Right kidney (tissue), 1 donor: ENCODE measurements around the gene POLR3B.
A peak's percentile ranks its signal among the peaks of the same experiment; 100 is the strongest.
"Not testable (repeated sequence)": the region's sequence is repeated elsewhere in the genome, so short reads cannot be mapped to it uniquely, and the experiment has no call there.

Experiments
- DNase-seq: peaks from one replicate; pipeline ENCODE4 v3.0.0-alpha.2; 2016

Gene POLR3B

DNA sequence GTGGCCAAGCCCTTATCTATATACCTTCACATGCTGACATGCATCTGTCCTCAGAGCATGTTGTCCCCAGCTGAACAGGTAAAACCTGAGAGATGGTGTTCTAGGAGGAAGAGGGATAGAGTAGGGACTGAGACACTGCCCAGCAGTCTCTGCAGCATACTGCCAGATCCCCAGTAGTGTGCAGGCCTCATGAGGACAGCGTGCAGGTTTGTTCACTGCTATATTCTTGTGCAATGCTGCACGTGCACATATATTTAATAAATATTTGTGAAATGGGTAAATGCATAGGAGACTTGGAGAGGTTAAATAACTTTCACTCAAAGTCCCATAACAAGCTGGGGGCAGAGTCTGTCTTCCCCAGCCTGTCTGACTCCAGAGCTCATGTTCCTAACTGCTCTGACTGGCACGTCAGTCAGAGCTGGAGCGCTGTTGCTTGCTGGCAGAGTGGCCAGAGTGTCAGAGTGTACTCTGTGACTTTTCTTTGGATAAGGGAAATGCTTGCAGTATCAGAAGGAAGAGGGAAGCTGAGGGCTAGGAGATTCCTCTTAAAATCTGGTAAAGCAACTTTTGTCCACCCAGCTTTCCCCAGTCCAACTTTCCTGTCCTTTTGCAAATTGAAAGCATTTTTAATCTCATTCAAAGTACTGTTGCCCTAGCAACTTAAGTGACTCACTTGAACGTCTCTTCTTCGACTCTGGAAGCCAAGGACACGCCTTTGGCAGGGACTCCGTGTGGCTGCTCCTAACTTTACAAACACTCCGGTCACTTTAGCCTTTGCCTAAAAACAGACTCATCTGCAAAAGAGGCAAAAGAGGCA lies 14.9 kb upstream of the POLR3B start:
- DNase-seq, result no peak

DNA sequence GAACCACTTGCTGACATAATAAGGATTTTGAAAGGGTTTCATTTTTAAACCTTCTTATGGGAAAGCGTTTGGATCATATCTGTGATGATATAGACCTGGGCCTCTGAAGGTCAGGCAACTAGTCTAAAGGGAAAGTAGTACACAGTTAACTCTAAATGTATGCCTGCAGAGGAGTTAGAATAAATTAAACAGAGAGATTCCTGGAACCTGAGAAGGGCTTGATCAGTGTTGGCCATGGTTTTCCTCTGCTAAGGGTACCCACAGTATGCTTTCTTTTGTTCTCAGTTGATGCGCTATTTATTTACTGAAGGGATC lies 14.4 kb upstream of the POLR3B start:
- DNase-seq, result no peak

DNA sequence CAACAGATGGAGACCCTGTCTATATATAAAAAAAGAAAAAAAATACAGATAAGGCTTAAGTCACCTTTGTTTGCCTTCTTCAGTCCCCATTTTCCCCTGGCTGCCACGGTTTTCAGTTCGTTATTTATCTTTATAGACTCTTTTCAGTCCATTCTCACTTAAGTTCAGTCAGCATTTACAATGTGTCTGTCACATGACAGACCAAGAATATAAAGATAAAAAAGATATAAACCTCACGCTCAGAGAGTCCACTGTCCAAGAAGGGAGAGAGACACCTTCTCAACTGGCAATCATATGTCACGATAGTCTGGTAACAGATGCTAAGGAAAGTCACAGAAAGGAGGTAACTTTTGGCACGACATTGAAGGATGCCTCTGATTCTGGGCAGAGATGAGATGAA lies 13.4 kb upstream of the POLR3B start:
- no peak for DNase-seq

DNA sequence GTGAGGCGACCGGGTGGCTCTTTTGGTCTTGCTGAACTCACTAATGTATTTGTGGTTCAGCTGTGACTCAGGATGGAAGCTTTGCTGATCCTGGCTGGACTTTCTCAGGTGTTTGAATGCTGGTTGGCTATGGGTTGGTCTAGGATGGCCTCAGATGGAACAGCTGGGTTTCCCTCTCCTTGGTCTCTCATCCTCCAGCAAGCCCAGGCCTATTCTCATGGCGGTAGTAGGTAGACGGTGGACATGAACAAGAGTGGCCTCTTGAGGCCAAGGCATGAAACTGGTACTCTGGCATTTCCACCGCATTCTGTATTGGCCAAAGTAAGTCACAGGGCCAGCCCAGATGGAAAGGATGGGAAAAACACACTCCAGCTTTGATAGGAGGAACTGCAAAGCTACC lies 11.8 kb upstream of the POLR3B start:
- DNase-seq, result peak; percentile 12

DNA sequence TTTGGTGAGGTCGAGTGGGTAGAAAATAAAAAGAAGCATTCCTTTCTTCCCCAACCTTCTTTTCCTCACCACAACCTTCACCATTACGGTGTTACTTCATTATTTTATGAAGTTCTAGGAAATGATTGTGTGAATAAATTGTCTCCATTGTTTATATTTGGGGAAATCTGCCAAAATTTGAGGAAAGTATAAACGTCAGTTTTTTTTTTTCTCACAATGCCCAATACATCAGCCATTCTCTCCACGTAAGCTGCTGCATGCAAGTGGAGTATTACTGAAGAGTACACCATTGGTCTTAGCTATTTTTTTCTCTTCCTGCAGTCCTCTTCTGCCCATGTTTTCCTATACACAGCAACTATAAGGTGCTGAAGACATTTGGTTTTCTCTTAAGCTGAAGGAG lies 9.1 kb upstream of the POLR3B start:
- DNase-seq, result no peak

DNA sequence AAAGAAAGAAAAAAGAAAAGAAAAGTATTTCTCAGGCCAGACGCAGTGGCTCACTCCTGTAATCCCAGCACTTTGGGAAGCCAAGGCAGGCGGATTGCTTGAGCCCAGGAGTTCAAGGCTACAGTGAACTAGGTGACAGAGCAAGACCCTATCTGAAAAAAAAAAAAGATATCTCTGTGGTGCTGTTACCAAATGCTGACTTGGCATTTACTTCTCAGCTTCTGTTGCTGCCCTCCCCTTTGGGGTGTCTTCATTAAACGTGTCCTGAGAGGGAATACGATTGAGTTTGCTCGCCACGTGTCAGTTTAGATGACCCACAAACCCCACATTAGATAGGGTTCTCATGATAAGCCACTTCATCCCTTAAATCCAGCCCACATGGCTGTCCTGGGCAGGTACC lies 4.4 kb upstream of the POLR3B start:
- no peak for DNase-seq

DNA sequence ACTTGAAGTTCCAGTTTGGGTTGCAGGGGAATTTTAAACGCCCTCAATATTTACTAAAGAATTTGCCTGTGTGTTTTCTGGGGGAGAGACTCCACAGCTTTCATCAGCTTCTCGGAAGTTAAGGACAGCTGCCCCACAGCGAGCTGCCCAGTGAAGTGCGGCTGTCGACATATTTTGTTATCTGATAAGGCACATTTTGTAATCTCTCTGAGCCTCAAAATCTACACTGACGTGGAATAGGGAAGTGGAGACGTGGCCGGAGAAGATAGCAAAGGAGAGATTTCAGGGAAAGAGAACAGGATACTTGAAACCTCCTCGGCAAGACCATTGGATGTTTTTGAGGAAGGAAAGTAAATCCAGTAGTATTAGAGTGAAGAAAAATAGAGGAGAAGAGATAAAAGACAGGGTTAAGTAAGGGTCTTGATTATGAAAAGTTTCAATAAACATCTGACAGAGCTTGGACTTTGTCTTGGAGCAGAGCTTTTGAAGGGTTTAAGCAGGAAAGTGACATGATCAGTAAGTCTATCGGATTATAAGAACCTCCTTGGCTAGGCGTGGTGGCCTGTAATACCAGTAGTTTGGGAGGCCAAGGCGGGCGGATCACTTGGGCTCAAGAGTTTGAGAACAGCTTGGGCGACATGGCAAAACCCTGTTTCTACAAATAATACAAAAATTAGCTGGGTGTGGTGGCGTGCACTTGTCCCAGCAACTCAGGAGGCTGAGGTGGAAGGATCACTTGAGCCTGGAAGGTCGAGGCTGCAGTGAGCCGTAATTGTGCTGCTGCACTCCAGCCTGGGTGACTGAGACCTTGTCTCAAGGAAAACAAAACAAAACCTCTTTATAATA lies 1.1 kb downstream of the POLR3B start:
- no peak for DNase-seq

DNA sequence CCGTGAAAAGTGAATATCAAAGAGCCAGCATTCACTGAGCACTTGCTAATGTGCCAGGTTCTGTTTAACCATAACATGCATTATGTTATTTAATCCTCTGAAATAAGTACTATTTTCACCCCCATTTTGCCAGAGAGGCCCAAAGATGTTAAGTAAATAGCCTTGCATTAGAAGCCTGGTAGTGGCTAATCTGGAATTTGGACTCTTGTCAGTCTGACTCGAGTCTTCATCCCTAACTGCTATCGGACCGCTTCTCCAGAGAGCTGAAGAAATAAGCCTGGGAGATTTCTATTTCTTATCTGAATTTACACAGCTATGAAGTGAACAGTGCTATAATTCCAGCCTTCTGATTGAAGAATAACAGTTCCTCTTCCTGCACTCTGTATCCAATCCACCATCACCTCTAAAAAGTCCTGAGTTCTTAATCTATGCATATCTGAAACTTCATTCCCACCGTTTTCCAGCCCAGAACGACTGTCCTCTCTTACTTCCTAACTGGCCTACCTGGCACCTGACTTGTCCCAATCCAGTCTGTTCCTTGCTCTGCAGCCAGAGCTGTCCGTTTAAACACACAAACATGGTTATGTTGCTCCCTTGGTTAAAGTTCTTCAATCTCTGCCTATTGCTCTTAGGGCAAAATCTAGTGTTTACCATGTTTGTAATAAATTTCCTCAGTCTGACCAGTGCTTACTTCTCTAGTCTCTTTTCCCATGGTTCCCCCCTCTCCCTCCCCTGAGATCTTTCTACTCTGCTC lies 2.3 kb downstream of the POLR3B start:
- DNase-seq, result no peak

DNA sequence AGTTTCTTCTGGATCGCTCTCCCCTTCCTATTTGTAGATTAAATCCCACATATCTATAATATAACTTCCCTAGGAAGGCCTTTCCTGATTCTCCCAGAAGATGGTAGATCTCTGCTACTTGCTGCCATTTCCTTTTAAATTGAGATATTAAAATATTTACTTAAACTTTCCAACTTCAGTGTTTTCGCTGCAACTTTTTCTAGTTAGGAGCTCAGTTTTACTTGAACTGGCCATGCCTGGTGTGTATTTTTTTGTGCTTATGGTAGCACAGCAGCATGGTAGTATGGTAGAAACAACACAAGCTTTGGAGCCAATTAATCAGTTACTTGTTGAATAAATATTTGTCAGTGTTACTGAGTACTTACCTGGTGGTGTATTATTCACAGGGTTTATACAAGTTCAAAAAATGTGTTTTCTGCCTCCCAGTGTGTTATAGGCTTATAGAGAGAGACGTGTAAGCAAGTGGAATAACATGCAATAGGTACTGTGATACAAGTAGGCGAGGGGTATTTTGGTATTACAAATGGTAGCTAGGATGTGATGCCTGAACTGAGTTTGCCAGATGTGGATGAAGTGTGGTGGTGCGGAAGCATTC lies 2.9 kb downstream of the POLR3B start:
- no peak for DNase-seq

DNA sequence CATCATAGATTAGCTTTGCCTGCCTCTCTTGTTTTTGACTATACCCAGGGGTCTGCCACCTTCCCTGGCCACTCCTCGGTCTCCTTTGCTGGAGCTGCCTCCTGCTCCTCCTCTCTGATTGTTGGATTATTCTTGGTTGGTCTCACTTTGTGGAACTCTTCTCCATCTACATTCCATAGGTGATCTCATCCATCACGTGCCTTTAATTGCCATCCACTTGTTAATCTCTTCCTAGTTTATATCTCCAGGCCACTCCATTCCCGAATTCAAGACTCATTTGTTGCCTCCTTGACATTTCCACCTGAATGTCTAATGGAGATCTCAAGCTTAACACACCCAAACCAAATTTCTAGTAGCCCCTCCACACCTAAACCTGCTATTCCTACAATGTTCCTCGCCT lies 5.4 kb downstream of the POLR3B start:
- DNase-seq, result no peak

DNA sequence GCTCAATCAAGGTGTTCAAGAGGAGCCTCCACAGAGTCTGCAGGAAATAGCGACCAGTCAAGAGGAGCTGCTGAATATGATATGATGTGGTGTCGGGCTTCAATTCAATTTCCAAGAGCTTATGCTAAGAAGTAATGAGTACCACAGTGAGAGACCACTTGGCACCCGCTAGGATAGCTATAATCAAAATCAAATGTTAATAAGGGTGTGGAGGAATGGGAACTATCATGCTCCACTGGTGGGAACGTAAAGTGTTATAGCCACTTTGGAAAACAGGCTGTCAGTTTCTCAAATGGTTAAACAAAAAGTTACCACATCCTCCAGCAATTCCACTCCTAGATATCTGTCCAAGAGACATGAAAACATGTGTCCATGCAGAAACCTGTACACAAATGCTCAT lies 6.7 kb downstream of the POLR3B start:
- no peak for DNase-seq

DNA sequence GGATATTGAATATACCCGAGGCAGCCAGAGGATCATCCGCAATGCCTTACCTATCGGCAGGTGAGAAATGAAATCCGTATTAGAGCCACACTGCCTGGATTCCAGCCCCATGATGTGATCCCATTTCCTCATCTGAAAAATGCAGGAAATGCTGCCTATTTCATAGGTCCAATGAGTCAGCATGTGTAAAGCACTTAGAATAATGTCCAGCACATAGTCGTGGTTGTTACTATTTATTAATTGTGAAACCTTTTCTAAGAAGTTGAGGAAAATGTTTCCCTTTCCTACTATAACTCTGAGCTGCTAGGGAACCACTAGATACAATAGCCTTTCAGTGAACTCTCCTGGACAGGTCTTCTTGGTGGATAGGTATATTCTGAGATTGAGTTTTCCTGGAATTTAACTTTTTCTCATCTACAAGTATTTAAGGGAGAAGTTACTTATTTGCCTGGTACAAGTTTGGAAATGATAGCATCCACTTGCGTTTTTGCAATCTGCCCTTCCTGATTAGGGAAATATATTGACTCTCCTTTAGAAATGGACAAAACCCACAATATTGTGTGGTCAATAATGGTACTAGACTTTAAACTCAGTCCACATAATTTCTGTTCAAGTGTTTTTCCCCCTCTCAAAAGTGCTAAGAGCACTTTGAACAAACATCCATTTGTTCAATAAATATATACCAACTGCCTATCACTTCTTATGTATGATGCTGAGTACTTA lies 12.2 kb downstream of the POLR3B start:
- DNase-seq, result no peak

DNA sequence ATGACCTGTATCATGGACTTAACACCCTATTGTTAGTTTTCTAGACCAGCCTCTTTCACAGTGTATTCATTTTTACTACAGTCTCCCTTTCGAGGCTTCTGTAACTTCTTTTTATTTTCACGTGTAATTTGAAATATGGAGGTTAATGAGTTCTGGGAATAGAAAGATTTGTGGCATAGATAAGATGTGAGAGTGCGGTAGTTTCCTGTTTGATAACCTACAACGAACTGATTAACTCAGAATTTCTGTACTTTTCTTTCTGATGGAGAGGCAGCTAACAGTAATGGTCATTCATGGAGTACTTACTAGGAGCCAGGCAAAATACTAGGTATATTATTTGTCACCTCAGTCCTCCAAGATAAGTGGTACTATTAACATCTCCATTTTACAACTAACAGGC lies 21.2 kb downstream of the POLR3B start:
- no peak for DNase-seq

DNA sequence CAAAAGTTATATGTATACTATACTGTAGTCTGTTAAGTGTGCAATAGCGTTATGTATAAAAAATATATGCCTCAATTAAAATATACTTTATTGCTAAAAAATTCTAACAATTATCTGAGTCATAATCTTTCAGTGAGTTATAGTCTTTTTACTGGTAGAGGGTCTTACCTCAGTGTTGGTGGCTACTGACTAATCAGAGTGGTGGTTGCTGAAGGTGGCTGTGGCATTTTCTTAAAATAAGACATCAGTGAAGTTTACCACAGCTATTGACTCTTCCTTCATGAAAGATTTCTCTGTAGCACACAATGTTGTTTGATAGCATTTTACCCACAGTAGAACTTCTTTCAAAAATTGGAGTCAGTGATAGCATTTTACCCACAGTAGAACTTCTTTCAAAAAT lies 23.4 kb downstream of the POLR3B start:
- no peak for DNase-seq

DNA sequence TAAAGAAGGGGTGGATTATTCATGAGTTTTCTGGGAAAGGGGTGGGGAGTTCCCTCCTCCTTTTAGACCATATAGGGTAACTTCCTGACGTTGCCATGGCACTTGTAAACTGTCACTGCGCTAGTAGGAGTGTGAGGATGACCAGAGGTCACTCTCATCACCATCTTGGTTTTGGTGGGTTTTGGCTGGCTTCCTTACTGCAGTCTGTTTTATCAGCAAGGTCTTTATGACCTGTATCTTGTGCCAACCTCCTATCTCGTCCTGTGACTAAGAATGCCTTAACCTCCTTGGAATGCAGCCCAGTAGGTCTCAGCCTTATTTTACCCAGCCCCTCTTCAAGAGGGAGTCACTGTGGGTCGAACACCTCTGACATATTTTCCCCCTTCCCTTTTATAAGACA lies 24.3 kb downstream of the POLR3B start:
- not testable (repeated sequence) for DNase-seq

DNA sequence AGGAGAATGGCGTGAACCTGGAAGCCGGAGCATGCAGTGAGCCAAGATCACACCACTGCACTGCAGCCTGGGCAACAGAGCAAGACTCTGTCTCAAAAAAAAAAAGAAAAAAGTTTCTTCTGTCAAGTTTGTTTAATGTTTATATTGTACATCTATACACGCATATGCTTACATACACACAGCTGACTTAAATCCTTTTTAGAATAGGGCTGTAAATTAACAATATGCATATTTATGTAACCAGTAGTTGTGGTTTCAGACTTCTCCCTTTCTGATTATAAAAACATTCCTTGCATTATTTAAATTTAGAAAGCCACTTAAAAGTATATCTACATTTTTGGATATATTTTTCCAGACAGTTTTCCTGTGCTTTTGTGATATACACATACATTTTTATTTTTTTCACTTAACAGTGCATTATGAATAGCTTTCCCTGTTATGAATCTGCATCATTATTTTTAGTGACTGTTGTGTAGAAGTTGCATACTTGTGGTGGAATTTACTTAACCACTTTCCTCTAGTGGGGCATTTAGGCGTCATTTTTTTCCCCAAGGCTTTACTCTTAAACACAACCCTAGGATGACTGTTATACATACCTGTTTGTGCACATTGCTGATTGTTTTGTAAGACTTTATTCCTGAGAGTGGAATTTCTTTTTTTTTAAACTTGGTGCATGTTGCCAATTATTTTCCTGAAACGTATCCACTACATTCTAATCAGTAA lies 29.4 kb downstream of the POLR3B start:
- no peak for DNase-seq

DNA sequence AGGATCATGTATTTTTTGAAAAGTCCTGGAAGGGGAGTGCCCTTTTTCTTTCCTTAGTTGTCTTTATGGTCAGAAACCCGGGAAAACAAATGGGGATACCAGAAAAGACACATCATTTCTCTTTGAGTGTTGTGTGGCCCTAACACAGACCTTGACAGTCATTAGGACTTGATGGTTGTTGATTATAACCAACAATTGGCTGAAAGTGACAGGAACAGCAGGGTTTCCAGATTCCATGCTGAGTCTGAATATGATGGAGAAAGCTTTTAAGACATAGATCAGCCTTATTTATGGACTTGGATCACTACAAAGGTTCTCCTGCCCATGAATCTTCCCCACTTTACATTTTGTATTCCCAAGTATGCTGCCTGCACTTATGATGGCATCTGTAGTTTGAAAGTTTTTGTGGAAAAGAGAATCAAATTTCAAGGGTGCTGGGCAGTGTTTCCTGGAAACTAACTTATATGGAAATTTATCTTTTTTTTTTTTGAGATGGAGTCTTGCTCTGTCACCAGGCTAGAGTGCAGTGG lies 30.4 kb downstream of the POLR3B start:
- DNase-seq, result no peak

DNA sequence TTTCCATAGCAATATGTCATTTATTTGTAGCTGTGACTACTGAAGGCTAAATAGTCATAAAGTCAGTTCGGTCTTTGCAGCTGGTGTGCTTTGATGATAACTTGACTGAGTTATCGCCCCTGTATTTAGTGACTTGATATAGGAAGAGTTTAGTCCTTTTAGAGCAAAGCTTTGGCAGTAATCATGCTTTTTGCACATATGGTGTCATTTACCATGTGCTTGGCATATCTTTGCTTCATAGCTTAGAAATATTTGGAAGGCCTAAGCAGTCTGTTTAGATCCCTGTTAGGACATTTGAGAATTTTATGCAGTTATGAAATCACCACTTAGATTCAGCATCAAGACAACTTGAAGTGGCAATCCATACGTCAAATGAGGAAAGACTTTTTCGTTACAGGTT lies 31.6 kb downstream of the POLR3B start:
- DNase-seq, result no peak

DNA sequence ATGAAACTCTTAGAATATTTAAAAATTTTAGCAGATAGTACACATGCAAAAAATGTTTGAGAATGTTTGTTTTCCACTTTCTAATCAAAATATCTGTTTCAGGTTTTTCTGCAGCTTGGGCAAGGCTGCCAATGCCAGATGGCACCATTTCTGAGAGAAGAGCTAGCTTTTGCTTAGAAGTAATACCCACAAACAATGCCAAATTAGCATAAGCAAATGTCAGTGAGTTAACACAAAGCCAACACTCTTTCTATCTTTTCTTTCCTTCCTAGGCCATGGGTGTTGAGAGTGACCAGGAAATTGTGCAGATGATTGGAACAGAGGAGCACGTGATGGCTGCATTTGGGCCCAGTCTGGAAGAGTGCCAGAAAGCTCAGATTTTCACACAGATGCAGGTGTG lies 35.2 kb downstream of the POLR3B start:
- no peak for DNase-seq

DNA sequence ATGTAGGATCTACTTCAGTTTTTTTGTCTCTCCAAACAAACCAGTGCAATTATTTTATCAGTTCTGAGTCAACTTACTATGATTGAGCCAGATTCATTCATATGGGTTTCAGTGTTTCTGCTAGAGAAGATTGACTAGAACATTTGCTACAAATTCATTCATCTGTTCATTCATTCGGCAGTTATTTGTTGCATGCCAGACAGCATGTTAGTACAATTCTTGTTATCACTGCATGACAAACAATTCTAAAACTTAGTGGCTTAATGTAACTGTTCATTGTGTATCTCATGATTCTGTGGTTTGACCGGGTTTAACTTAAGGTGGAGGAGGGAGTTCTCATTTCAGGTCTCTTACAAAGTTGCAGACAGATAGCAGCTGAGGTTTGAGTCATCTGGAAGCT lies 52.3 kb downstream of the POLR3B start:
- no peak for DNase-seq

DNA sequence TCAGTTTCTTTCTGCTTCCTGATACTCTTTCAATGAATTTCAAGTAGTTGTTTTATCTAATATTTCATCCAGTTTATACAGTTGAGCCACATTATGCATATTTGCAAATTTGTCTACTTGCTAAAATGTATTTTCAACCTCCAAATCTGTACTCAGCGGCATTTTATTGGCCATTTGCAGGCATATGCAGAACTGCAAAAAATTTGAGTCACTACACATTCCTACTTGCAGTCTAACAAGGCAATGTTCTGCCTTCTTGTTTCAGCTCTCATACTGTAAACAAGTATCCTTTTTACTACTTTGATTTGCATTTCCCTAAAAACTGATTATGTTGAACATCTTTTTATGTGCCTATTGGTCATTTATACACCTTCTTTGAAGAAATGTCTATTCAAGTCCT lies 55.0 kb downstream of the POLR3B start:
- no peak for DNase-seq
